ENCODE data around the gene RASSF5.
"Not testable (repeated sequence)": the region's sequence is repeated elsewhere in the genome, so short reads cannot be mapped to it uniquely, and the experiment has no call there.

Gene RASSF5

DNA sequence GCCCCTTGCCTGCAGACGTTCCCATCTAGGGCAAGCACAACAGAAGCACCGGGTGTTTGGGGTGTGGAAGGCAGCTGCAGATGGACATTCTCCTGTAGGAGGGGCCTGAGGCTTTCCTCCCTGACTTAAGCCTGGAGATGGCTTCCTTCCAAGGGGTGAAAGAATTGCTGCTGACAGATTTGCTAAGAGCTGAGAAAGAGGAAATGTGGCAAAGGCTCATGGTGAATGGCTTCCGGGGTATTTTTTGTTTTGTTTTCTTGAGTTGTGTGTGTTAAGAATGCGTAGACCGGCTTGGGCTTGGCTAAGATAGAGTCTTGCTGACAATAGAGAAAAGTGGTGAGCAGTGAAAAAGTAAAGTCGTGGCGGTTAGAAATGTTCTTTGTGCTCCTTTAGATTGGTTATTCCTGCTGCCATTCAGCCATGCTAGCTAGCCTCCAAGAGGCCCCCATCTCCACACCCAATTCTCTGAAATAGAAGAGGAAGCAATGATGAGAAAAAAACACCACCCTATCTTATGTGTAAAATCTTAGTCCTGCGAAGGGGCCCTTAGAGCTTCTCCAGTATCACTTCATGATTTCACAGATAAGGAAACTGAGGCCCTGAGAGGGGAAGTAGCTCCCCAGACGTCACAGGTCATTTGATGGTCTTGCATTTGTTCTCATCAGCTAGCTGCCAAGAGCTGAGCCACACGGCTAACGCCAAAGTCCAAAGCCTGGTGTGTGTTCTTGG lies 68.0 kb downstream of the RASSF5 start:
- Mint-ChIP-seq H3K4me3 (peak overlapping the region; percentile 46 to 77), H3K9me3 (no peaks in the 10 kb centered on the region), H3K27ac (peak overlapping the region; percentile 99), H3K27me3 (no peaks in the 10 kb centered on the region), H3K36me3 (peaks cover 56 to 74% of the 10 kb centered on the region in 2 donors), H3K4me1 (peaks cover 71 to 99% of the 10 kb centered on the region in 2 donors)
- peak; percentile 44 for DNase-seq
- peak; percentile 46 to 49 for ATAC-seq (replicated peaks)

DNA sequence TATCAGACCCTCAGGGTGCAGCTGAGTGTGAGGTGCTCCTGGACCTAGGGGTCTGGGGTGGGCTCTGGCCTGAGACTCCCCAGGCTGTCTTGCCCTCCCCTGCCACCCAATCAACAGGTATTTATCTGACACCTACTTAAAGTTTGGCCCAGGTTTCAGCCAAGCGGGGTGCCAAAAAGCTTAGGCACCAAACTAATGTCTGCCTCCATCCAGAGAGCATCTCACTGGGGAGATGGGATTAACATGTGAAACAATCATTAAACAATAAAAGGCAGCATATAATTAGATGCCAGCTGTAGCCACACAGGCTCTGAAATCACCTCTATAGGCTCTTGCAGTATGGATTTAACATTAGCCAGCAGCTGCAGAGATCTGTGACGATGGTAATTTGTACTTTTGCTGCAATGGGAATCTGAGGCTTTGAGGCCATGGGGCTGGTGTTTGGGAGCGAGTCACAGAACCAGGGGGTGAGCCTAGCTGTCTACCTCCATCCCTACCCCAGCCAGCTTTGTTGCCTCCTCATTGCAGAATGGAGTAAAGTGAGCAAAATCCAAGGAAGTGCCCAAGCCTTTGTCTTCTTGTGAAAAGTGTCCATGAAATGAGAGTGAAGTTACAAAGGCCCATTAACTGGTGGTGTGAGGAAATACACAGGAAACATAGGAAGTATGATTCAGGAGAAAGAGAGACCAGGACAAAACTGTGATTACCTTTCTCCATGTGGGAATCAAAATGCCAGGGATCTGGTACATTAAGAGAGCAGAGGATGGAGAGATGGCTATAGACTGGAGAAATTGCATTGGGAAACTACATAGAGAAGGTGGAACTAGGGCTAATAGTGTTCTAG lies 68.8 kb downstream of the RASSF5 start:
- Mint-ChIP-seq H3K36me3 (peaks cover 61 to 79% of the 10 kb centered on the region in 2 donors), H3K4me3 (peak overlapping the region; percentile 46 to 77), H3K9me3 (peaks cover 0 to 2% of the 10 kb centered on the region in 2 donors), H3K27ac (peak overlapping the region; percentile 99), H3K27me3 (no peaks in the 10 kb centered on the region), H3K4me1 (peaks cover 78 to 100% of the 10 kb centered on the region in 2 donors)
- ATAC-seq (replicated peaks) (no peak), DNase-seq (no peak)

DNA sequence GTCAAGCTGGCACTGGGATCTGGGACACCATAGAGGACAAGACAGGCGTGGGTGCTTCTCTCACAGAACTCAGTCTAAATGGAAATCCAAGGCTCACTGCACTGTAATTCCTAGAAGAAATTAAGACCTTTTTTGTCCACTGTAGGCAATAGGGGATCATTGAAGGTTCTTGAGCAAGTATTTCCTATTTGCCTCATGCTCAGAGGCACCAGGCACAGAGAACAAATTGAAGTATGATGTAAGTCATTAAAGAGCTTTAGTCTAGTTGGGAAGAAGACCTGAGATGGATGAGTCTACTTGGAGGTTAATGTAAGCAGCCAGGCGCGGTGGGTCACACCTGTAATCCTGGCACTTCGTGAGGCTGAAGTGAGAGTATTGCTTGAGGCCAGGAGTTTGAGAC lies 70.3 kb downstream of the RASSF5 start:
- Mint-ChIP-seq H3K36me3 (peaks cover 56 to 74% of the 10 kb centered on the region in 2 donors), H3K27ac (peak overlapping the region; percentile 99), H3K9me3 (peaks cover 0 to 2% of the 10 kb centered on the region in 2 donors), H3K4me3 (no peak overlapping the region), H3K27me3 (no peaks in the 10 kb centered on the region), H3K4me1 (peaks cover 82 to 99% of the 10 kb centered on the region in 2 donors)
- no peak for DNase-seq
- ATAC-seq (replicated peaks) = no peak

DNA sequence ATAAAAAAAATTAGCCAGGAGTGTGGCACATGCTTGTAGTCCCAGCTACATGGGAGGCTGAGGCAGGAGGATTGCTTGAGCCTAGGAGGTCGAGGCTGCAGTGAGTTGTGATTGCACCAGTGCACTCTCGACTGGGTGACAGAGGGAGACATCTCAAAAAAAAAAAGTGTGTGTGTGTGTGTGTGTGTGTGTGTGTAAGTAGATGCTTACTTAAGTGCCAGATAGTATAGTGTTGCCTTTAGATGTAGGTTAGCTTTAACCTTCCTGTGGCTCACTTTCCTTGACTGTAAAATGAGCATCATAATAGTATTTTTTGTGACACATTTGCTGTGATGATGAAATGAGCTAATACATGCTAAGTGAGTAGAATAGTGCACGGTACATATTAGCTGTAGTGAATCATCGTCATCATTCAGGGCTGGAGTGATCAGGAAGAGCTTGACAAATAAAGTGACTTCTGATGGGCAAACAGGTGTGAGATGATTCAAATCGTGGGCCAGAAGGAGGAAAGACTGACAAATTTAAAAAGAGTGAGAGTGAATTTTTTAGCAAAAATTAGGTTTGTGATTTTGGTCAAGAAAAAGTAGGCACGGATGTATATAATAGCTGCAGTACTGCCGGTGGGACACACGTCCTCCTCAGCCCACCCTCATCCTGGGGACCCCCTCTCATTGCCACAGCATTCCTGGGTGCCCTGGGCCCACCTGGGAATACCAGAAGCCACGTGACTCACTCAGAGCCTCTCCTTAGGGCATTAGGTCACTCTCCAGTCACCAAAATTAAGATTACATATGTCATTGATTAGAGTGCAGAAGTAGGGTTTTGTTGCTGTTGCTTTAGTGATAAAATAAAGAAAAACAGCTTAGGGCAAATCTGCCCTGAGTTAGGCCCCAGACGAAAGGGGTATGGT lies 71.0 kb downstream of the RASSF5 start:
- H3K9me3 Mint-ChIP-seq = peaks cover 0 to 2% of the 10 kb centered on the region in 2 donors
- no peak for DNase-seq
- H3K4me1 Mint-ChIP-seq = peaks cover 84 to 99% of the 10 kb centered on the region in 2 donors
- H3K27ac Mint-ChIP-seq = peak overlapping the region; percentile 99
- ATAC-seq (replicated peaks) = no peak
- no peaks in the 10 kb centered on the region for H3K27me3 Mint-ChIP-seq
- peak overlapping the region in 1 of 2 donors; percentile 50 for H3K4me3 Mint-ChIP-seq
- H3K36me3 Mint-ChIP-seq = peaks cover 51 to 73% of the 10 kb centered on the region in 2 donors

DNA sequence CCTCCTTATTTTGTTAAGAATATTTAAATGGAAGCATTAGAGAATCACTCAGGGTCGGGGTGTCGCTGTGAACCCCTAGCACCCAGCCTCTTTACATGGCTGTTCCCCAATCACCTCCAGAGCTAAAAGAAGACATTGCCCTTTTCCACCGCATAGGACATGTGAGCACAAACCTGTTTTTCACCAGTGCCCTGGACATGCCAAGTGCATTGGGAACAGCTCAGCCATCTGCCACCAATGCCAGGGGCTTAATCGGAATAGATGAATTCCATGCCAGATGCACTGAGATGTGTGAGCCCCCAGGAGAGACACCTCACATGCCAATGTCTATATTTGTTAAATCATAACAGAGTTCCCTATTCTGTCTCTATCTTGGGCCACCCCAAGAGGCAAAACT lies 71.6 kb downstream of the RASSF5 start:
- Mint-ChIP-seq H3K4me3 (peak overlapping the region; percentile 18 to 68), H3K9me3 (peaks cover 0 to 2% of the 10 kb centered on the region in 2 donors), H3K36me3 (peaks cover 49 to 72% of the 10 kb centered on the region in 2 donors), H3K27me3 (no peaks in the 10 kb centered on the region), H3K27ac (peak overlapping the region; percentile 99), H3K4me1 (peaks cover 83 to 97% of the 10 kb centered on the region in 2 donors)
- no peak for DNase-seq
- ATAC-seq (replicated peaks) = no peak

DNA sequence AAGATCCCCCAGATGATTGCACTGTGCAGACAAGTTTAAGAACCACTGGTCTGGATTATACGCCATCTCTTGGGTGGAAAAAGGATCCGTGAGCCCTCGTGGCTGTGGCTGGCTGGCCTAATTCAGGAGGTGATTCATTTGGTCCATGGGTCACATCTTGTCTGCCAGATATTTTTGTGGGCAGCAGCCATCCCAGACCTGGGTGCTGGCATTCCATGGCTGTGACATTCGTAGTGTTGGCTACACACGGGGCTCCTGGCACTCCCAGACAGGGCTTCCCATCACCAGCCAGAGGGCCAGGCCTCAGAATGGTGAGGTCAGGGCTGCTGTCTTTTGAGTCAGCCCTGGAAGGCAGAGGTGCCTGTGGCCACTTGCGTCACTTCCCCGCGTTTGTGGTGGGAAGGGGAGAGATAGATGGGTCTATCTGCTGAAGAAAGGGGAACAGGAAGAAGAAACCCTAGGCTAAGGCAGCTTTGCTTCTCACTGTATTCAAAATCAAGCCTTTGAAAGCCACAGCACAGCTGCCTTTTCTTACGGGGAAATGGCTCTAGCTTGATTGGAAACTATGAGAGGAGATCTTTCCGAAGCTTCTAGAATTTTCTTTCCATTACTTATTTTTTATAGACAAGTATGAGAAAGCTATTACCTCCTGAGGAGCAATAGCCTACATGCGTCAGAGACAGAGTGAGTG lies 72.6 kb downstream of the RASSF5 start:
- ATAC-seq (replicated peaks) (peak; percentile 85 to 89), DNase-seq (peak; percentile 94)
- peak overlapping the region; percentile 68 to 76 for H3K4me3 Mint-ChIP-seq
- no peaks in the 10 kb centered on the region for H3K27me3 Mint-ChIP-seq
- H3K27ac Mint-ChIP-seq = peak overlapping the region; percentile 99
- H3K9me3 Mint-ChIP-seq = peaks cover 0 to 2% of the 10 kb centered on the region in 2 donors
- H3K36me3 Mint-ChIP-seq = peaks cover 48 to 70% of the 10 kb centered on the region in 2 donors
- H3K4me1 Mint-ChIP-seq = peaks cover 78 to 90% of the 10 kb centered on the region in 2 donors

DNA sequence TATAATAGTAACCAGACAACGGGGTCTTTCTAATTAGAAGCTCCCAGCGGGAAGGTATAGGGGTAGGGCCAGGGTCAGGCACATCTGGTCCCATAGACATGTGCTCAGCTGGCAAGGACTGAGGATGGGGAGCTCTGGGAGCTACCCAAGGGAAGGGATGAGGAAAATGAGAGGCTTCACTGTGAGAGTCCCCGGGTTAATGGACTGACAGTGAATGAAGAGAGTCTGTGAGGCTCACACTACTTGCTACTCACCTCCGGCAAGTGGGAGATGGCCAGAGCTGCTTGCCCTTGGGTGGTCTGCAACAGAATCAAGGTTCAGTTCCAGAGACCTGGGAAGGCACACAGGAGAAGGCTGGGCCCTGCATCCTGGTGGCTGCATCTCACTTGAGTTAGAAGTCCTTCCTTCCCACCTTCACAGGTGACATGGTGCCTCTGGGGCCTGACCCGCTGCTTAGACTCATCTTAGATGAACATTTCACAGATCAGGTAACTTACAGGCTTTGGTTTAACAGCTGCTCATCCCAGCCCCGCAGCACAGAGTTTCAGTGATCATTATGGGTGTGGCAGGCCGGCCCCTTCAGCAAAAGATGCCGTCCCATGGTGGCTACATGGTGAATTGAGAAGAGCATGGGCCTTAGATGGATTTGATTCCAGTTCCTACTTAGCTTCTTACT lies 73.2 kb downstream of the RASSF5 start:
- peaks cover 0 to 2% of the 10 kb centered on the region in 2 donors for H3K9me3 Mint-ChIP-seq

DNA sequence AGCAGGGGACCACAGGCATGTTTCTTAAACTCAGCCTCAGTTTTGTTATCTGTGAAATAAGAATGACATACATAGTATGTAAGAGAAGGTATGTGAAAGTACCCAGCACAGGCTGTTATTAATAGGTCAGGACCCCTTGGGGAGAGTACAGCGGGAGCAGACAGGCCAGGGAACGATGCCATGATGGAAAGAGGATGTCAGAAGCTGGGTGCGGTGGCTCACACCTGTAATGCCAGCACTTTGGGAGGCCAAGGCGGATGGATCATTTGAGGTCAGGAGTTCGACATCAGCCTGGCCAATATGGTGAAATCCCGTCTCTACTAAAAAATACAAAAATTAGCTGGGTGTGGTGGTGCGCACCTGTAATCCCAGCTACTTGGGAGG lies 73.8 kb downstream of the RASSF5 start:
- Mint-ChIP-seq H3K4me1 (peaks cover 71 to 82% of the 10 kb centered on the region in 2 donors), H3K4me3 (peak overlapping the region; percentile 68 to 76), H3K36me3 (peaks cover 53 to 78% of the 10 kb centered on the region in 2 donors), H3K27ac (peak overlapping the region; percentile 99)
- not testable (repeated sequence) for H3K9me3 Mint-ChIP-seq; DNase-seq; H3K27me3 Mint-ChIP-seq; ATAC-seq (replicated peaks)

More for the DNA sequence above, 73.2 kb downstream of the RASSF5 start:
- Mint-ChIP-seq H3K4me1 (peaks cover 76 to 87% of the 10 kb centered on the region in 2 donors), H3K27me3 (no peaks in the 10 kb centered on the region), H3K36me3 (peaks cover 52 to 77% of the 10 kb centered on the region in 2 donors), H3K4me3 (peak overlapping the region; percentile 68 to 76), H3K27ac (peak overlapping the region; percentile 99)
- no peak for ATAC-seq (replicated peaks)
- no peak for DNase-seq

DNA sequence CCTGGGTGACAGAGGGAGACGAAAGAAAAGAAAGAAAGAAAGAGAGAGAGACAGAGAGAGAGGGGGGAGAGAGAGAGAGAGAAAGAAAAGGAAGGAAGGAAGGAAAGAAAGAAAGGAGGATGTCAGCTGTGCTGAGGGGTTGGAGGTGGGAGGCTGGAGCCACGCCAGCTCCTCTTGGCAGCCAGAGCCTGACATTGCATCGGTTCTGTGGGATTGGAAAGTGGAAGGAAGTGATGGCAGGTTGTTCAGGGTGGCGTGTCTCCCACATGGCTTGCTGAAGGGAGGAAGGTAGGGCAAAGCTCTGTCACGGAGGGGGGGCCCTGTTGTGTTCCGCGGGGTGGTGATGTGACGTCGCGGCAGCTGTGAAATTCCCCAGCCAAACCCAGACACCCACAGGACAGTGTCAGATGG lies 74.2 kb downstream of the RASSF5 start:
- peaks cover 66 to 77% of the 10 kb centered on the region in 2 donors for H3K4me1 Mint-ChIP-seq
- H3K4me3 Mint-ChIP-seq = peak overlapping the region; percentile 68 to 76

DNA sequence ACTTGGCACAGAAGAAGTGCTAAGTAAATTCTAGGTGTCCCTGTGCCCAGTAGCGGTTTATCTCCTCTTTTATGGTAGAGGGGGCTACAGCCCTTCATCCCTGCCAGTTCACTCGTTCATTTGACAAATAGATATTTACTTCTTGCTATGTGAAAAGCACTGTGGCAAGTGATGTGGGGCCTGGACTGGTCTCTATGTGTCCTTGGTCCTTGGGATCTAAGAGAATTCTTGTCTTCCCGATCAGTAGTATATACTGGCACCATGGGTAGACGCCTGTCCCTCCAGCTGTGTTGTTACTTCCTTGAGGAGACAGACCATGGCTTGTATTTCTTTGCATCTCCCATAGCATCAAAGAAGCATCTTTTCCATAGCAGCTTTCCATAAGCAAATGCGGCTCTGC lies 75.2 kb downstream of the RASSF5 start:
- Mint-ChIP-seq H3K27ac (peak overlapping the region; percentile 99), H3K9me3 (peaks cover 0 to 2% of the 10 kb centered on the region in 2 donors), H3K27me3 (no peaks in the 10 kb centered on the region), H3K4me1 (peaks cover 60 to 68% of the 10 kb centered on the region in 2 donors), H3K36me3 (peaks cover 49 to 76% of the 10 kb centered on the region in 2 donors), H3K4me3 (no peak overlapping the region)
- DNase-seq = no peak
- no peak for ATAC-seq (replicated peaks)

More for the DNA sequence above, 74.2 kb downstream of the RASSF5 start:
- Mint-ChIP-seq H3K9me3 (peaks cover 0 to 2% of the 10 kb centered on the region in 2 donors), H3K27me3 (no peaks in the 10 kb centered on the region), H3K27ac (peak overlapping the region; percentile 99), H3K36me3 (peaks cover 53 to 77% of the 10 kb centered on the region in 2 donors)
- peak; percentile 22 to 24 for ATAC-seq (replicated peaks)
- DNase-seq = peak; percentile 53

DNA sequence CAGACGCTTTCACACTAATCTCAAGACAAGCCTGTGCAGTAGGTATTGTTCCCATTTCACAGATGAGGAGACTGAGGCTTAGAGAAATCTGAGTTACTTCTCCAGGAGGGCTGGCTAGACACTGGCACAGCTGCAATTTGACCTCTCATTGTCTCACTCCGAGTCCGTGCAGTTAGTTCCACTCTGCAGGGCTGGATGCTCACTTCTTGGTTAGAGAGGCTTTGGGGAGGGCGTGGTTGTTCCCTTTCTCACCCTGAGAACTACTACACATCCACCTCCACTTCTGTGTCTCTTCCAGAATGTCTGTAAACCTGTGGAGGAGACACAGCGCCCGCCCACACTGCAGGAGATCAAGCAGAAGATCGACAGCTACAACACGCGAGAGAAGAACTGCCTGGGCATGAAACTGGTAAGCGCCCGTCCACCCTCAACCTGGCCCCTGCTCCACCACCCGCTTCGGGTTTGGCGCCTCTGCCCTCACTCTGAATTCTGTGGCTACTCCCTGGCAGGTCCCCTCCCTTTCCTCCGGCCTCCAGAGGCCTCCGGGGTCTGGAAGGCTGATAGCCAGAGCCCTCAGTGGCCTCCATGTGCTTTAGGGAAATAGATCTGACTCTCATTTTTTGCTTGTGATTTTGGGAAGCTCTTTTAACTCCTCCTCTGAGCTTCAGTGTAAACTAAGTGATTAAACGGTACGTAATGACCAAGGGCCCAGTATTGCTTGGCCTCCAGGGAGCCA lies 75.8 kb downstream of the RASSF5 start:
- Mint-ChIP-seq H3K4me3 (peak overlapping the region; percentile 31 to 43), H3K4me1 (peaks cover 54 to 62% of the 10 kb centered on the region in 2 donors), H3K9me3 (peaks cover 0 to 2% of the 10 kb centered on the region in 2 donors), H3K27me3 (no peaks in the 10 kb centered on the region), H3K36me3 (peaks cover 50 to 76% of the 10 kb centered on the region in 2 donors), H3K27ac (peak overlapping the region; percentile 94)
- ATAC-seq (replicated peaks) (no peak), DNase-seq (no peak)

All from stimulated activated naive B cell treated with anti-CD40 and anti-IgM and Interleukin-4, amounts not matched to agents 10 μg/mL and 1 μg/mL and 100 μg/mL, for 72 hours (primary cell).